Measurements from ENCODE around the gene RAB11A. TPM values are rescaled to one million over a fixed set of nuclear protein-coding genes. Genes with fewer than 3 reads are reported as not detected.

Gene RAB11A
- total and polyA plus RNA-seq, 9 of the 15 experiments (the other 6 are each of a cell fraction or from before 2014, with no cell fraction given) = 129 to 369 (median 245) TPM

- no peak; the same call in none of the 2 replicates for TF ChIP-seq DIDO1 (tag; IDR thresholded peaks at IDR 0.05; ENCODE audit: low read depth)
- no peak for TF ChIP-seq ASH1L (IDR thresholded peaks at IDR 0.05; ENCODE audit: borderline replicate concordance, low read depth, partially characterized antibody)
- no peak for TF ChIP-seq ZNF584 (CRISPR knock-in tag; IDR thresholded peaks at IDR 0.05; ENCODE audit: low read depth)
- TF ChIP-seq USF2 (CRISPR knock-in tag; IDR thresholded peaks at IDR 0.05) = no peak
- no peak for TF ChIP-seq STAT5B (CRISPR knock-in tag; IDR thresholded peaks at IDR 0.05)
- no peak for TF ChIP-seq ZNF695 (CRISPR knock-in tag; IDR thresholded peaks at IDR 0.05)
- TF ChIP-seq ZNF318 (IDR thresholded peaks at IDR 0.05; ENCODE audit: borderline replicate concordance in 1 of 2, low read depth in 1 of 2) = no peak
- no peak for TF ChIP-seq HOXB6 (CRISPR knock-in tag; IDR thresholded peaks at IDR 0.05; ENCODE audit: borderline replicate concordance)
- TF ChIP-seq, protein P1, sequence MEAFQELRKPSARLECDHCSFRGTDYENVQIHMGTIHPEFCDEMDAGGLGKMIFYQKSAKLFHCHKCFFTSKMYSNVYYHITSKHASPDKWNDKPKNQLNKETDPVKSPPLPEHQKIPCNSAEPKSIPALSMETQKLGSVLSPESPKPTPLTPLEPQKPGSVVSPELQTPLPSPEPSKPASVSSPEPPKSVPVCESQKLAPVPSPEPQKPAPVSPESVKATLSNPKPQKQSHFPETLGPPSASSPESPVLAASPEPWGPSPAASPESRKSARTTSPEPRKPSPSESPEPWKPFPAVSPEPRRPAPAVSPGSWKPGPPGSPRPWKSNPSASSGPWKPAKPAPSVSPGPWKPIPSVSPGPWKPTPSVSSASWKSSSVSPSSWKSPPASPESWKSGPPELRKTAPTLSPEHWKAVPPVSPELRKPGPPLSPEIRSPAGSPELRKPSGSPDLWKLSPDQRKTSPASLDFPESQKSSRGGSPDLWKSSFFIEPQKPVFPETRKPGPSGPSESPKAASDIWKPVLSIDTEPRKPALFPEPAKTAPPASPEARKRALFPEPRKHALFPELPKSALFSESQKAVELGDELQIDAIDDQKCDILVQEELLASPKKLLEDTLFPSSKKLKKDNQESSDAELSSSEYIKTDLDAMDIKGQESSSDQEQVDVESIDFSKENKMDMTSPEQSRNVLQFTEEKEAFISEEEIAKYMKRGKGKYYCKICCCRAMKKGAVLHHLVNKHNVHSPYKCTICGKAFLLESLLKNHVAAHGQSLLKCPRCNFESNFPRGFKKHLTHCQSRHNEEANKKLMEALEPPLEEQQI (IDR thresholded peaks at IDR 0.05) = no peak; the same call in 1 of the 2 replicates
- no peak for TF ChIP-seq EWSR1 (IDR thresholded peaks at IDR 0.05; ENCODE audit: borderline replicate concordance, low read depth, partially characterized antibody)
- peak; percentile 71; the same call in 1 of the 2 replicates for TF ChIP-seq ZBTB17 (CRISPR knock-in tag; IDR thresholded peaks at IDR 0.05)
- peak; percentile 80 for TF ChIP-seq TAF1 (IDR thresholded peaks at IDR 0.05; ENCODE audit: control insufficient read depth, extremely low read depth, insufficient read depth, low read length, severe bottlenecking)
- no peak for TF ChIP-seq CCNT2 (IDR thresholded peaks at IDR 0.05; ENCODE audit: borderline replicate concordance, extremely low read depth, insufficient read length, low read depth, low read length)
These were observed at the start of gene RAB11A (continued) for GRCh38 chr15:65869126-65869953.

Measured in K562 (cell line).